Measurements from ENCODE around the gene C4orf50.

Gene C4orf50

GRCh38 chr4:5943561-5943960, 74.7 kb downstream of the C4orf50 start:
- no peak for DNase-seq (ENCODE audit: low read depth)

- DNase-seq (ENCODE audit: low read depth), result no peak
Measured at GRCh38 chr4:5942947-5943346, 75.3 kb downstream of the C4orf50 start.

GRCh38 chr4:5941601-5942000, 76.6 kb downstream of the C4orf50 start:
- DNase-seq (ENCODE audit: low read depth), result no peak

GRCh38 chr4:5940470-5941203, 77.6 kb downstream of the C4orf50 start:
- no peak for DNase-seq (ENCODE audit: low read depth)

- no peak for DNase-seq (ENCODE audit: low read depth)
Measured at GRCh38 chr4:5933996-5934831, 84.0 kb downstream of the C4orf50 start.

- DNase-seq (ENCODE audit: low read depth), result no peak
Measured at GRCh38 chr4:5933116-5933515, 85.1 kb downstream of the C4orf50 start.

GRCh38 chr4:5932035-5932568, 86.1 kb downstream of the C4orf50 start:
- no peak for DNase-seq (ENCODE audit: low read depth)

- DNase-seq (ENCODE audit: low read depth), result no peak
Measured at GRCh38 chr4:5931526-5931925, 86.7 kb downstream of the C4orf50 start.

GRCh38 chr4:5930876-5931275, 87.4 kb downstream of the C4orf50 start:
- no peak for DNase-seq (ENCODE audit: low read depth)

GRCh38 chr4:5930456-5930855, 87.8 kb downstream of the C4orf50 start:
- DNase-seq (ENCODE audit: low read depth), result no peak

- no peak for DNase-seq (ENCODE audit: low read depth)
Measured at GRCh38 chr4:5928844-5929420, 89.3 kb downstream of the C4orf50 start.

- no peak for DNase-seq (ENCODE audit: low read depth)
Measured at GRCh38 chr4:5928274-5928673, 90.0 kb downstream of the C4orf50 start.

GRCh38 chr4:5927747-5928146, 90.5 kb downstream of the C4orf50 start:
- no peak for DNase-seq (ENCODE audit: low read depth)

- no peak for DNase-seq (ENCODE audit: low read depth)
Measured at GRCh38 chr4:5927116-5927515, 91.1 kb downstream of the C4orf50 start.

- DNase-seq (ENCODE audit: low read depth), result no peak
Measured at GRCh38 chr4:5926598-5926997, 91.6 kb downstream of the C4orf50 start.

- DNase-seq (ENCODE audit: low read depth), result no peak
Measured at GRCh38 chr4:5925419-5926200, 92.6 kb downstream of the C4orf50 start.

GRCh38 chr4:5924461-5925125, 93.6 kb downstream of the C4orf50 start:
- no peak for DNase-seq (ENCODE audit: low read depth)

GRCh38 chr4:5923376-5923775, 94.9 kb downstream of the C4orf50 start:
- DNase-seq (ENCODE audit: low read depth), result no peak

- no peak for DNase-seq (ENCODE audit: low read depth)
Measured at GRCh38 chr4:5922556-5922955, 95.7 kb downstream of the C4orf50 start.

- DNase-seq (ENCODE audit: low read depth), result no peak
Measured at GRCh38 chr4:5921981-5922380, 96.2 kb downstream of the C4orf50 start.
